ENCODE results near the gene SAP30. TPM values are rescaled to one million over a fixed set of nuclear protein-coding genes. Genes with fewer than 3 reads are reported as not detected.

Gene SAP30
- total RNA-seq, 1 experiment from 2014 or later = 20.0 TPM

GRCh38 chr4:173374588-173374987 is 3.8 kb downstream of the SAP30 start (continued):
- no peak for TF ChIP-seq ZNF532 (CRISPR knock-in tag; IDR thresholded peaks at IDR 0.05; ENCODE audit: borderline replicate concordance)
- TF ChIP-seq PRRX2 (CRISPR knock-in tag; IDR thresholded peaks at IDR 0.05) = no peak
- TF ChIP-seq ZNF232 (CRISPR knock-in tag; IDR thresholded peaks at IDR 0.05) = no peak
- TF ChIP-seq JUN (CRISPR knock-in tag; IDR thresholded peaks at IDR 0.05) = no peak
- no peak for TF ChIP-seq SOX15 (CRISPR knock-in tag; IDR thresholded peaks at IDR 0.05)
- TF ChIP-seq JAZF1 (CRISPR knock-in tag; IDR thresholded peaks at IDR 0.05) = no peak
- no peak for TF ChIP-seq ZNF396 (CRISPR knock-in tag; IDR thresholded peaks at IDR 0.05; ENCODE audit: borderline replicate concordance)
- no peak for TF ChIP-seq NR3C1 (CRISPR knock-in tag; conservative IDR thresholded peaks at IDR 0.05; ENCODE audit: low read depth)
- TF ChIP-seq TEAD4 (CRISPR knock-in tag; IDR thresholded peaks at IDR 0.05) = no peak

- no peak for ATAC-seq
- Mint-ChIP-seq H3K27me3 (ENCODE audit: low read depth) (no peaks in the 10 kb centered on the region), H3K27ac (no peak overlapping the region), H3K36me3 (peaks cover 7% of the 10 kb centered on the region), H3K4me3 (no peak overlapping the region), H3K9me3 (no peaks in the 10 kb centered on the region), H3K4me1 (peaks cover 27% of the 10 kb centered on the region)
- ChIA-PET CTCF (no interaction called here), POLR2A (no interaction called here)
- DNase-seq (ENCODE audit: low spot score) = no peak
- TF ChIP-seq ZBTB21 (CRISPR knock-in tag; IDR thresholded peaks at IDR 0.05; ENCODE audit: borderline replicate concordance) (no peak), NR3C1 (CRISPR knock-in tag; conservative IDR thresholded peaks at IDR 0.05; ENCODE audit: low read depth) (no peak), ATF2 (CRISPR knock-in tag; IDR thresholded peaks at IDR 0.05; ENCODE audit: borderline replicate concordance, low read depth) (no peak), ATF1 (CRISPR knock-in tag; IDR thresholded peaks at IDR 0.05) (no peak), MYBL2 (CRISPR knock-in tag; IDR thresholded peaks at IDR 0.05) (no peak), AFF4 (CRISPR knock-in tag; IDR thresholded peaks at IDR 0.05; ENCODE audit: borderline replicate concordance) (no peak), TCF7 (CRISPR knock-in tag; IDR thresholded peaks at IDR 0.05; ENCODE audit: low read depth) (no peak), GTF2I (CRISPR knock-in tag; conservative IDR thresholded peaks at IDR 0.05) (no peak), AR (CRISPR knock-in tag; IDR thresholded peaks at IDR 0.05) (no peak), SP1 (CRISPR knock-in tag; conservative IDR thresholded peaks at IDR 0.05) (no peak), ERG (CRISPR knock-in tag; IDR thresholded peaks at IDR 0.05) (no peak), NR2C2 (CRISPR knock-in tag; IDR thresholded peaks at IDR 0.05) (no peak), ZNF671 (CRISPR knock-in tag; IDR thresholded peaks at IDR 0.05) (no peak), CBFB (CRISPR knock-in tag; IDR thresholded peaks at IDR 0.05; ENCODE audit: low read depth) (no peak), MLX (CRISPR knock-in tag; IDR thresholded peaks at IDR 0.05) (no peak), RORB (CRISPR knock-in tag; IDR thresholded peaks at IDR 0.05) (no peak), CREM (CRISPR knock-in tag; IDR thresholded peaks at IDR 0.05) (no peak)
Measured at GRCh38 chr4:173379929-173380328, 9.2 kb downstream of the SAP30 start.
